Astrocyte of the spinal cord (primary cell): ENCODE data around the gene TSPAN12.

ENCODE experiments used
- DNase-seq: peaks from one replicate; pipeline ENCODE4 v3.0.0; 2011; ENCODE audit warnings: low read depth, low spot score
- H3K4me3 ChIP-seq: 2 replicates; pipeline ENCODE4 v1.5.1; 2011; ENCODE audit warnings: low read depth, mild to moderate bottlenecking, low read length, moderate library complexity
- CTCF ChIP-seq: IDR thresholded peaks from 2 replicates; pipeline ENCODE4 v1.5.1; 2012; ENCODE audit warnings: low read depth, mild to moderate bottlenecking, low read length, inconsistent platforms
- in situ Hi-C: cut with HindIII; loops from 2 replicates; pipeline ENCODE4 v1.10.0; 2017; ENCODE audit warnings: low sequenced_read_pairs

Gene TSPAN12

GRCh38 chr7:120862987-120863590 lies 5.1 kb upstream of the TSPAN12 start:
- TF ChIP-seq CTCF: no peak
- no peak for DNase-seq
- in situ Hi-C loops: no loop called here
- H3K4me3 ChIP-seq: no peak overlapping the region

- in situ Hi-C loops: no loop called here
- TF ChIP-seq CTCF: no peak
- no peak for DNase-seq
Measured at GRCh38 chr7:120860156-120860555, 2.2 kb upstream of the TSPAN12 start.

DNA sequence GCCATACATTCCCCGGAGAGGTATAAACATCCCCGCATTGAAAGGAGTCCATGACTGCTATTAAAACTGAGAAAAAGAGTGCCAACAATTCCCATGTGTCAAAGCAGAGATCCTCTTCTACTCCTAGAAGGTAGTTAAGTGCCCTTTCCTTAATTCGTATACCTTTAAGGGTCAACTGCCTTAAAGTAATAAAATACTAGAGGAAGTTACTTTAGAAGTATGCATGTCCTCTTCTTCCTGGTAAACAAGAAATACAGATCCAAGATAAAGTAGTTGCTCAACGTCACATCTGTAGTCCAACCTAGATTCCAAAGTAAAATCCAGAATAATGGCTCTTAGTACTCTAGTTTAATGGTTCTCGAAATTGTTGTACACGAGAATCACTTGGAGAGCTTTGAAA lies 1.5 kb upstream of the TSPAN12 start:
- DNase-seq: no peak
- no peak for TF ChIP-seq CTCF
- in situ Hi-C loops: no loop called here
- H3K4me3 ChIP-seq: no peak overlapping the region

More at GRCh38 chr7:120860156-120860555, 2.2 kb upstream of the TSPAN12 start:
- no peak overlapping the region for H3K4me3 ChIP-seq

GRCh38 chr7:120856621-120857352 lies 1.2 kb downstream of the TSPAN12 start:
- DNase-seq: peak; percentile 10
- in situ Hi-C loops: no loop called here
- no peak for TF ChIP-seq CTCF
- H3K4me3 ChIP-seq: peak overlapping the region; percentile 67

GRCh38 chr7:120856198-120856597 lies 1.7 kb downstream of the TSPAN12 start:
- in situ Hi-C loops: no loop called here
- no peak for TF ChIP-seq CTCF
- H3K4me3 ChIP-seq: no peak overlapping the region

GRCh38 chr7:120852700-120853099 lies 5.2 kb downstream of the TSPAN12 start:
- no peak for DNase-seq
- no peak for TF ChIP-seq CTCF
- H3K4me3 ChIP-seq: no peak overlapping the region
- in situ Hi-C loops: no loop called here

More at GRCh38 chr7:120856198-120856597, 1.7 kb downstream of the TSPAN12 start:
- no peak for DNase-seq
